Calu3 (cell line): ENCODE measurements around the gene DGKZ. TPM values are rescaled to one million over a fixed set of nuclear protein-coding genes. Genes with fewer than 3 reads are reported as not detected.

Experiments
- BruUV-seq: library from RNA; stranded (reverse); fragments of 400-500 nt; replicated peaks from 2 replicates; lab custom pipeline; 2021; lab: Mats Ljungman, UMichigan
- CTCF ChIA-PET: fragments of 300-600 bp; sonication (Branson Sonifier 250); formaldehyde crosslinking; loops from one replicate; lab custom pipeline; 2022; ENCODE audit warnings: antibody characterized with exemption; lab: Charles Lee
- DNase-seq: peaks from one replicate; pipeline ENCODE4 v3.0.0; 2022
- H3K27ac Mint-ChIP-seq: one replicate; pipeline ENCODE4 v1.8.0; 2022; ENCODE audit warnings: mixed read lengths; ENCODE audit not compliant: unreplicated experiment
- H3K27me3 Mint-ChIP-seq: one replicate; pipeline ENCODE4 v1.8.0; 2022; ENCODE audit warnings: mixed read lengths; ENCODE audit not compliant: unreplicated experiment
- H3K36me3 Mint-ChIP-seq: one replicate; pipeline ENCODE4 v1.8.0; 2022; ENCODE audit warnings: mild to moderate bottlenecking, moderate library complexity, mixed read lengths; ENCODE audit not compliant: insufficient read depth, unreplicated experiment
- H3K4me1 Mint-ChIP-seq: one replicate; pipeline ENCODE4 v1.8.0; 2022; ENCODE audit warnings: mild to moderate bottlenecking, low read depth, mixed read lengths; ENCODE audit not compliant: unreplicated experiment
- H3K4me3 Mint-ChIP-seq: one replicate; pipeline ENCODE4 v1.8.0; 2022; ENCODE audit warnings: mild to moderate bottlenecking, low read depth, moderate library complexity, mixed read lengths; ENCODE audit not compliant: unreplicated experiment
- H3K9me3 Mint-ChIP-seq: one replicate; pipeline ENCODE4 v1.8.0; 2022; ENCODE audit warnings: low read depth, mixed read lengths; ENCODE audit not compliant: unreplicated experiment
- CTCF ChIP-seq: fragments of 200-600 bp; IDR thresholded peaks from one replicate; pipeline ENCODE4 v1.8.0; 2022; ENCODE audit warnings: antibody characterized with exemption; ENCODE audit not compliant: unreplicated experiment
- intact Hi-C: fragments of 100-400 bp; cut with micrococcal nuclease; formaldehyde crosslinking; loops from one replicate; pipeline ENCODE4 v1.10.0; 2022; ENCODE audit not compliant: unreplicated experiment
- total RNA-seq: library from RNA; stranded (reverse); gene quantifications from 2 replicates; pipeline ENCODE4 v1.2.3, GENCODE V29; 2022

The DGKZ gene
- total RNA-seq, 1 experiment from 2014 or later: 38.0 TPM

- H3K4me3 Mint-ChIP-seq: peak overlapping the region; percentile 56
- H3K9me3 Mint-ChIP-seq: no peaks in the 10 kb centered on the region
- H3K27ac Mint-ChIP-seq: peak overlapping the region; percentile 82
- TF ChIP-seq CTCF: no peak
- CTCF ChIA-PET: interaction anchor here (1.0 to 2.2 kb wide), 5 partner anchors 9 to 29 kb away, joined by 3 to 8 read pairs (median 3); partner anchors contain the start of genes CHRM4 and DGKZ
- no peaks in the 10 kb centered on the region for H3K27me3 Mint-ChIP-seq
- peak; percentile 83 for DNase-seq
- no TSS peak for BruUV-seq
- peaks cover 28% of the 10 kb centered on the region for H3K4me1 Mint-ChIP-seq
- peaks cover 17% of the 10 kb centered on the region for H3K36me3 Mint-ChIP-seq
- intact Hi-C loops: loop anchor here (5.0 kb wide), 1 partner anchor 121 kb away; no protein-coding TSS in a partner anchor
Observed at GRCh38 chr11:46363031-46363407, 15.8 kb downstream of the DGKZ start.

GRCh38 chr11:46363455-46364005, 16.3 kb downstream of the DGKZ start:
- intact Hi-C loops: loop anchor here (5.0 kb wide), 1 partner anchor 121 kb away; no protein-coding TSS in a partner anchor
- H3K36me3 Mint-ChIP-seq: peaks cover 17% of the 10 kb centered on the region
- H3K9me3 Mint-ChIP-seq: no peaks in the 10 kb centered on the region
- H3K4me1 Mint-ChIP-seq: peaks cover 28% of the 10 kb centered on the region
- no peaks in the 10 kb centered on the region for H3K27me3 Mint-ChIP-seq
- TF ChIP-seq CTCF: peak; percentile 67
- H3K27ac Mint-ChIP-seq: peak overlapping the region; percentile 82
- CTCF ChIA-PET: interaction anchor here (1.0 to 2.2 kb wide), 5 partner anchors 9 to 28 kb away, joined by 3 to 8 read pairs (median 5); partner anchors contain the start of gene CHRM4
- DNase-seq: peak; percentile 93
- no TSS peak for BruUV-seq
- peak overlapping the region; percentile 56 for H3K4me3 Mint-ChIP-seq

- no peaks in the 10 kb centered on the region for H3K9me3 Mint-ChIP-seq
- TF ChIP-seq CTCF: peak; percentile 19
- no TSS peak for BruUV-seq
- H3K27ac Mint-ChIP-seq: no peak overlapping the region
- CTCF ChIA-PET: interaction anchor here (1.0 to 2.2 kb wide), 4 partner anchors 12 to 28 kb away, joined by 3 to 8 read pairs (median 6); partner anchors contain the start of gene CHRM4
- no peak overlapping the region for H3K4me3 Mint-ChIP-seq
- H3K36me3 Mint-ChIP-seq: peaks cover 19% of the 10 kb centered on the region
- intact Hi-C loops: loop anchor here (5.0 kb wide), 1 partner anchor 122 kb away; no protein-coding TSS in a partner anchor
- DNase-seq: no peak
- H3K4me1 Mint-ChIP-seq: peaks cover 28% of the 10 kb centered on the region
- no peaks in the 10 kb centered on the region for H3K27me3 Mint-ChIP-seq
Observed at GRCh38 chr11:46364056-46364455, 16.8 kb downstream of the DGKZ start.

- Mint-ChIP-seq H3K4me1 (peaks cover 28% of the 10 kb centered on the region), H3K27ac (no peak overlapping the region), H3K9me3 (no peaks in the 10 kb centered on the region), H3K36me3 (peaks cover 27% of the 10 kb centered on the region), H3K27me3 (no peaks in the 10 kb centered on the region), H3K4me3 (no peak overlapping the region)
- DNase-seq: no peak
- no peak for TF ChIP-seq CTCF
- intact Hi-C loops: loop anchor here (5.0 kb wide), 1 partner anchor 122 kb away; no protein-coding TSS in a partner anchor
- CTCF ChIA-PET: interaction anchor here (0.6 to 1.4 kb wide), 2 partner anchors 12 to 479 kb away, joined by 4 to 5 read pairs; no protein-coding TSS in a partner anchor
- BruUV-seq: no TSS peak
Observed at GRCh38 chr11:46364791-46365190, 17.5 kb downstream of the DGKZ start.
